AG04450 (cell line): ENCODE measurements around the gene EMILIN2. TPM values are rescaled to one million over a fixed set of nuclear protein-coding genes. Genes with fewer than 3 reads are reported as not detected.

ENCODE experiments used
- CTCF ChIA-PET: fragments of 300-600, 350-600 bp; formaldehyde crosslinking; extraction: SDS; loops from one replicate; lab custom pipeline; 2022; ENCODE audit warnings: antibody characterized with exemption, inconsistent platforms; lab: Charles Lee
- POLR2A ChIA-PET: fragments of 350-600 bp; formaldehyde crosslinking; extraction: SDS; loops from one replicate; lab custom pipeline; 2021; ENCODE audit warnings: antibody characterized with exemption, inconsistent platforms; lab: Yijun Ruan, JAX
- DNase-seq: peaks from one replicate; pipeline ENCODE4 v3.0.0-alpha.2; 2011; ENCODE audit warnings: low read depth, low spot score
- H3K27ac ChIP-seq: one replicate; pipeline ENCODE4 v1.5.1; 2012; ENCODE audit warnings: low read depth, low read length, control low read depth
- H3K27me3 ChIP-seq: one replicate; pipeline ENCODE4 v1.6.0; 2012; ENCODE audit warnings: low read length; ENCODE audit not compliant: control insufficient read depth, insufficient read depth
- H3K4me3 ChIP-seq: 2 replicates; pipeline ENCODE4 v1.5.1; 2011; ENCODE audit warnings: mild to moderate bottlenecking, low read depth, low read length, control low read depth
- H3K9me3 ChIP-seq: 2 replicates; pipeline ENCODE4 v1.5.1; 2012; ENCODE audit warnings: low read length; ENCODE audit not compliant: control insufficient read depth, insufficient read depth
- CTCF ChIP-seq: IDR thresholded peaks from 2 replicates; pipeline ENCODE4 v1.5.1; 2011; ENCODE audit warnings: low read depth, low read length, control low read depth, inconsistent platforms
- polyA plus RNA-seq: library from polyadenylated mRNA; depleted of rRNA; stranded (reverse); fragments of >200 nt; gene quantifications from 2 replicates; pipeline ENCODE4 v1.2.3, GENCODE V29; 2011

EMILIN2 gene
- polyA plus RNA-seq, 1 experiment, result 1.2 TPM

GRCh38 chr18:2908946-2909335, 62.1 kb downstream of the EMILIN2 start:
- no peak for TF ChIP-seq CTCF
- Histone ChIP-seq H3K27me3 (peaks cover 17% of the 10 kb centered on the region), H3K9me3 (peaks cover 4% of the 10 kb centered on the region; the same call in 1 of the 2 replicates), H3K4me3 (no peak overlapping the region), H3K27ac (no peak overlapping the region)
- POLR2A ChIA-PET, result no interaction called here
- no peak for DNase-seq
- CTCF ChIA-PET, result interaction anchor here (1.7 kb wide), 1 partner anchor 220 kb away, joined by 4 read pairs; no protein-coding TSS in a partner anchor

GRCh38 chr18:2909431-2910140, 62.8 kb downstream of the EMILIN2 start:
- H3K27ac ChIP-seq, result no peak overlapping the region
- ChIA-PET POLR2A (no interaction called here), CTCF (interaction anchor here (1.7 kb wide), 1 partner anchor 220 kb away, joined by 4 read pairs; no protein-coding TSS in a partner anchor)
- no peak for DNase-seq
- no peak for TF ChIP-seq CTCF
- peaks cover 17% of the 10 kb centered on the region for H3K27me3 ChIP-seq
- H3K4me3 ChIP-seq, result no peak overlapping the region
- peaks cover 4% of the 10 kb centered on the region; the same call in 1 of the 2 replicates for H3K9me3 ChIP-seq

- no peak for TF ChIP-seq CTCF
- Histone ChIP-seq H3K27ac (no peak overlapping the region), H3K27me3 (peaks cover 14% of the 10 kb centered on the region), H3K4me3 (no peak overlapping the region), H3K9me3 (peaks cover 4% of the 10 kb centered on the region; the same call in 1 of the 2 replicates)
- POLR2A ChIA-PET, result no interaction called here
- no peak for DNase-seq
- CTCF ChIA-PET, result no interaction called here
Observed at GRCh38 chr18:2910261-2910660, 63.5 kb downstream of the EMILIN2 start.

- Histone ChIP-seq H3K9me3 (peaks cover 2% of the 10 kb centered on the region; the same call in 1 of the 2 replicates), H3K27me3 (peaks cover 10% of the 10 kb centered on the region), H3K4me3 (no peak overlapping the region), H3K27ac (no peak overlapping the region)
- no peak for DNase-seq
- ChIA-PET CTCF (no interaction called here), POLR2A (interaction anchor here (0.6 kb wide), 1 partner anchor 126 kb away, joined by 4 read pairs; no protein-coding TSS in a partner anchor)
- TF ChIP-seq CTCF, result no peak
Observed at GRCh38 chr18:2910751-2911425, 64.1 kb downstream of the EMILIN2 start.

- H3K4me3 ChIP-seq, result no peak overlapping the region
- no peak overlapping the region for H3K27ac ChIP-seq
- ChIA-PET POLR2A (interaction anchor here (0.6 kb wide), 1 partner anchor 126 kb away, joined by 4 read pairs; no protein-coding TSS in a partner anchor), CTCF (no interaction called here)
- TF ChIP-seq CTCF, result no peak
- no peak for DNase-seq
- H3K9me3 ChIP-seq, result no peaks in the 10 kb centered on the region; the same call in 1 of the 2 replicates
- H3K27me3 ChIP-seq, result peaks cover 6% of the 10 kb centered on the region
Observed at GRCh38 chr18:2911533-2911932, 64.7 kb downstream of the EMILIN2 start.
